PC-9 (cell line): ENCODE measurements around the gene CPEB3. TPM values are rescaled to one million over a fixed set of nuclear protein-coding genes. Genes with fewer than 3 reads are reported as not detected.

Experiments
- BruUV-seq: library from RNA; stranded (reverse); fragments of 400-500 nt; replicated peaks from 2 replicates; lab custom pipeline; 2021; lab: Mats Ljungman, UMichigan
- CTCF ChIA-PET: fragments of 300-600 bp; sonication (Branson Sonifier 250); formaldehyde crosslinking; loops from one replicate; lab custom pipeline; 2022; ENCODE audit warnings: antibody characterized with exemption; lab: Charles Lee
- POLR2A ChIA-PET: fragments of 300-600 bp; sonication (Branson Sonifier 250); formaldehyde crosslinking; loops from one replicate; lab custom pipeline; 2022; ENCODE audit warnings: antibody characterized with exemption; ENCODE audit not compliant: unreplicated experiment; lab: Charles Lee
- DNase-seq, 2 experiments: peaks; one replicate each; pipeline versions ENCODE4 v3.0.0 to v3.0.0-alpha.2; 2015 to 2022; ENCODE audit warnings: mixed read lengths in 1 of 2
- H2AFZ ChIP-seq: fragments of 200-600 bp; sonication (generic); 2 replicates; pipeline ENCODE4 v1.8.1; 2017; ENCODE audit warnings: antibody characterized with exemption
- H3F3A ChIP-seq: fragments of 200-600 bp; sonication (generic); 2 replicates; pipeline ENCODE4 v1.8.1; 2017; ENCODE audit warnings: antibody characterized with exemption, mild to moderate bottlenecking, low read depth; ENCODE audit not compliant: insufficient read depth
- H3K27ac ChIP-seq: fragments of 200-600 bp; sonication (generic); 2 replicates; pipeline ENCODE4 v1.6.1; 2016; ENCODE audit warnings: mixed run types
- H3K27me3 ChIP-seq: fragments of 200-600 bp; sonication (generic); 2 replicates; pipeline ENCODE4 v1.6.1; 2016; ENCODE audit warnings: low read depth, mixed run types; ENCODE audit not compliant: insufficient read depth
- H3K36me3 ChIP-seq: fragments of 200-600 bp; sonication (generic); 2 replicates; pipeline ENCODE4 v1.6.1; 2016; ENCODE audit warnings: low read depth, mixed run types
- H3K4me1 ChIP-seq: fragments of 200-600 bp; sonication (generic); replicated peaks from 2 replicates; pipeline ENCODE4 v1.6.1; 2016; ENCODE audit warnings: mixed run types; ENCODE audit not compliant: insufficient read depth
- H3K4me2 ChIP-seq: fragments of 200-600 bp; sonication (generic); 2 replicates; pipeline ENCODE4 v1.6.1; 2017; ENCODE audit warnings: mixed run types
- H3K4me3 ChIP-seq: fragments of 200-600 bp; sonication (generic); 2 replicates; pipeline ENCODE4 v1.6.1; 2016; ENCODE audit warnings: mixed run types
- H3K79me2 ChIP-seq: fragments of 200-600 bp; sonication (generic); 2 replicates; pipeline ENCODE4 v1.6.1; 2017; ENCODE audit warnings: low read depth, mixed run types
- H3K9me2 ChIP-seq: fragments of 200-600 bp; sonication (generic); 2 replicates; pipeline ENCODE4 v1.8.1; 2017; ENCODE audit warnings: mild to moderate bottlenecking; ENCODE audit not compliant: insufficient read depth
- H3K9me3 ChIP-seq: fragments of 200-600 bp; sonication (generic); 2 replicates; pipeline ENCODE4 v1.8.1; 2016; ENCODE audit warnings: low read depth; ENCODE audit not compliant: insufficient read depth
- H4K20me1 ChIP-seq: fragments of 200-600 bp; sonication (generic); 2 replicates; pipeline ENCODE4 v1.8.1; 2017; ENCODE audit not compliant: insufficient read depth
- CTCF ChIP-seq: fragments of 200-600 bp; sonication (generic); conservative IDR thresholded peaks from 2 replicates; pipeline ENCODE4 v1.6.1; 2017; ENCODE audit warnings: mixed run types, antibody characterized with exemption, mild to moderate bottlenecking, moderate library complexity
- EZH2 ChIP-seq: fragments of 200-600 bp; sonication (generic); IDR thresholded peaks from 2 replicates; pipeline ENCODE4 v1.8.0; 2017; ENCODE audit warnings: antibody characterized with exemption, low read depth
- intact Hi-C: fragments of 100-400 bp; cut with micrococcal nuclease; formaldehyde crosslinking; loops from one replicate; pipeline ENCODE4 v1.10.0; 2022; ENCODE audit not compliant: unreplicated experiment
- total RNA-seq: library from RNA; stranded (reverse); gene quantifications from 2 replicates; pipeline ENCODE4 v1.2.3, GENCODE V29; 2021

CPEB3 gene
- total RNA-seq, 1 experiment from 2014 or later = 1.4 TPM

GRCh38 chr10:92113911-92114600, 176.8 kb downstream of the CPEB3 start:
- H4K20me1 ChIP-seq = no peaks in the 10 kb centered on the region
- H3K27ac ChIP-seq = no peak overlapping the region
- H3K27me3 ChIP-seq = no peaks in the 10 kb centered on the region
- H3K9me3 ChIP-seq = no peaks in the 10 kb centered on the region
- H3K4me1 ChIP-seq = no peaks in the 10 kb centered on the region
- no peak overlapping the region for H3K4me3 ChIP-seq
- TF ChIP-seq CTCF = no peak
- no peak for TF ChIP-seq EZH2
- BruUV-seq = no TSS peak
- intact Hi-C loops = no loop called here
- H2AFZ ChIP-seq = no peak overlapping the region
- H3K9me2 ChIP-seq = no peaks in the 10 kb centered on the region
- no peaks in the 10 kb centered on the region for H3K79me2 ChIP-seq
- ChIA-PET POLR2A (no interaction called here), CTCF (no interaction called here)
- no peak overlapping the region for H3K4me2 ChIP-seq
- H3K36me3 ChIP-seq = no peaks in the 10 kb centered on the region
- DNase-seq = no peak
- no peaks in the 10 kb centered on the region for H3F3A ChIP-seq

- no peaks in the 10 kb centered on the region for H3K79me2 ChIP-seq
- no peak overlapping the region for H3K4me2 ChIP-seq
- H2AFZ ChIP-seq = no peak overlapping the region
- no peaks in the 10 kb centered on the region for H3K36me3 ChIP-seq
- no peaks in the 10 kb centered on the region for H3F3A ChIP-seq
- CTCF ChIA-PET = no interaction called here
- H3K9me2 ChIP-seq = no peaks in the 10 kb centered on the region
- H3K4me3 ChIP-seq = no peak overlapping the region
- no peaks in the 10 kb centered on the region for H3K27me3 ChIP-seq
- no peak for DNase-seq
- H4K20me1 ChIP-seq = no peaks in the 10 kb centered on the region
- no peaks in the 10 kb centered on the region for H3K9me3 ChIP-seq
- POLR2A ChIA-PET = no interaction called here
- intact Hi-C loops = no loop called here
- no peak overlapping the region for H3K27ac ChIP-seq
- TF ChIP-seq EZH2 (no peak), CTCF (no peak)
- H3K4me1 ChIP-seq = no peaks in the 10 kb centered on the region
- no TSS peak for BruUV-seq
These were observed 178.4 kb downstream of the CPEB3 start for GRCh38 chr10:92112462-92112861.

GRCh38 chr10:92111336-92111939, 179.4 kb downstream of the CPEB3 start:
- Histone ChIP-seq H3F3A (no peaks in the 10 kb centered on the region), H3K9me3 (no peaks in the 10 kb centered on the region), H3K36me3 (no peaks in the 10 kb centered on the region), H3K4me1 (no peaks in the 10 kb centered on the region), H3K9me2 (no peaks in the 10 kb centered on the region), H2AFZ (no peak overlapping the region), H4K20me1 (no peaks in the 10 kb centered on the region), H3K27me3 (no peaks in the 10 kb centered on the region), H3K79me2 (no peaks in the 10 kb centered on the region), H3K4me2 (no peak overlapping the region), H3K27ac (no peak overlapping the region), H3K4me3 (no peak overlapping the region)
- TF ChIP-seq EZH2 = no peak
- TF ChIP-seq CTCF = no peak
- no peak for DNase-seq
- BruUV-seq = no TSS peak
- ChIA-PET CTCF (no interaction called here), POLR2A (no interaction called here)
- intact Hi-C loops = no loop called here
